Left lobe of liver (tissue), 2 donors: ENCODE measurements around the gene SLC13A3. TPM values are rescaled to one million over a fixed set of nuclear protein-coding genes. Genes with fewer than 3 reads are reported as not detected.

Experiments
- ATAC-seq: fragments of 200-7000 bp; cut with Tn5 transposase; one replicate; pipeline ENCODE4 v1.9.1; 2020; ENCODE audit warnings: mild to moderate bottlenecking, moderate library complexity
- DNase-seq: peaks from one replicate; pipeline ENCODE4 v3.0.0-alpha.2; 2020; ENCODE audit warnings: low spot score
- total RNA-seq: library from RNA; stranded (reverse); gene quantifications from one replicate; pipeline ENCODE4 v1.2.1, GENCODE V29; 2021
- donor health status: DM: no; HTN: no; CAD: no; lungs with moderate emphysema.
- donor health status: DM: no; HTN: yes; CAD: no.

SLC13A3 gene
- total RNA-seq, 1 donor from 2014 or later, result 7.1 TPM

GRCh38 chr20:46637427-46638133, 13.7 kb downstream of the SLC13A3 start:
- no peak for DNase-seq
- no peak for ATAC-seq

GRCh38 chr20:46637020-46637419, 14.2 kb downstream of the SLC13A3 start:
- DNase-seq, result no peak
- ATAC-seq, result no peak

- DNase-seq, result no peak
- ATAC-seq, result no peak
These were observed 14.7 kb downstream of the SLC13A3 start for GRCh38 chr20:46636514-46636913.

- ATAC-seq, result no peak
- DNase-seq, result no peak
These were observed 15.6 kb downstream of the SLC13A3 start for GRCh38 chr20:46635514-46636136.

- no peak for ATAC-seq
- DNase-seq, result no peak
These were observed 16.7 kb downstream of the SLC13A3 start for GRCh38 chr20:46634528-46634927.

GRCh38 chr20:46631874-46632446, 19.3 kb downstream of the SLC13A3 start:
- ATAC-seq, result peak; percentile 91
- peak; percentile 56 for DNase-seq

GRCh38 chr20:46631212-46631869, 19.9 kb downstream of the SLC13A3 start:
- DNase-seq (no peak), ATAC-seq (peak; percentile 60)

GRCh38 chr20:46630306-46630705, 21.0 kb downstream of the SLC13A3 start:
- no peak for ATAC-seq
- DNase-seq, result no peak

GRCh38 chr20:46629341-46629740, 21.9 kb downstream of the SLC13A3 start:
- DNase-seq, result no peak
- no peak for ATAC-seq

GRCh38 chr20:46627234-46627633, 24.0 kb downstream of the SLC13A3 start:
- DNase-seq, result no peak

GRCh38 chr20:46626758-46627157, 24.5 kb downstream of the SLC13A3 start:
- no peak for ATAC-seq

More at GRCh38 chr20:46627234-46627633, 24.0 kb downstream of the SLC13A3 start:
- ATAC-seq, result no peak

GRCh38 chr20:46625875-46626373, 25.3 kb downstream of the SLC13A3 start:
- ATAC-seq, result no peak

More at GRCh38 chr20:46626758-46627157, 24.5 kb downstream of the SLC13A3 start:
- DNase-seq, result no peak

GRCh38 chr20:46624946-46625345, 26.3 kb downstream of the SLC13A3 start:
- no peak for DNase-seq
- no peak for ATAC-seq

More at GRCh38 chr20:46625875-46626373, 25.3 kb downstream of the SLC13A3 start:
- no peak for DNase-seq

- DNase-seq, result no peak
These were observed 29.1 kb downstream of the SLC13A3 start for GRCh38 chr20:46622165-46622564.

GRCh38 chr20:46621492-46621891, 29.8 kb downstream of the SLC13A3 start:
- DNase-seq (no peak), ATAC-seq (no peak)

More at GRCh38 chr20:46622165-46622564, 29.1 kb downstream of the SLC13A3 start:
- ATAC-seq, result no peak

- DNase-seq (no peak), ATAC-seq (no peak)
These were observed 31.8 kb downstream of the SLC13A3 start for GRCh38 chr20:46619445-46619844.

GRCh38 chr20:46618316-46619100, 32.8 kb downstream of the SLC13A3 start:
- no peak for DNase-seq
- ATAC-seq, result no peak

GRCh38 chr20:46614503-46614902, 36.8 kb downstream of the SLC13A3 start:
- no peak for ATAC-seq
- DNase-seq, result no peak

- DNase-seq, result no peak
- no peak for ATAC-seq
These were observed 41.1 kb downstream of the SLC13A3 start for GRCh38 chr20:46610145-46610544.

GRCh38 chr20:46609043-46609442, 42.2 kb downstream of the SLC13A3 start:
- no peak for ATAC-seq

More at GRCh38 chr20:46609043-46609442, 42.2 kb downstream of the SLC13A3 start:
- no peak for DNase-seq
